Stimulated activated CD4-positive, alpha-beta T cell treated with anti-CD3 and anti-CD28 coated beads, Interleukin-1b, Interleukin-23, amount 100 ng/mL, for 24 hours (primary cell): Measurements from ENCODE around the gene PRUNE2.

Source experiments
- DNase-seq, 4 experiments: peaks; one replicate each; pipeline ENCODE4 v3.0.0-alpha.2; 2020; ENCODE audit warnings: low read depth in 4 of 4, low spot score in 1 of 4

The PRUNE2 gene

DNA sequence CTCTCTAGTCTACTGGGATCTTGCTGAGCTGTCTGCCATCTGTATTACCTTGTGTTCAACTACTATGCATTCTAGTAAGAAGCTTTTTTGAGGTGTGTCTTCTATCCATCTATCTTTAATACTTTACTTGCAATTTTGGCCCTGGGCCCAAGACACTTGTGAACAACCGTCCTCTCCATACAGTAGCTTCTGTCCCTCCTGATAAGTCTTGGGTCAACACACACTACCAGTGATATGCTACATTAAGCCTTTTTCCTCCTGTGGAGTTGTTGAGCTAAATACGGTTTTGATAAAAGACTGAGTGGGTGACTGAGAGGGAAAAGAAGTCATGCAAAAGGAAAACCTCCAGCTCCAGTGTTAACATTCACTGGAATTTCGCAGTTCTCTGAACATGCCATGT lies 275.0 kb downstream of the PRUNE2 start:
- DNase-seq = no peak

- DNase-seq = no peak
These were observed 276.5 kb downstream of the PRUNE2 start for GRCh38 chr9:76629205-76629990.

DNA sequence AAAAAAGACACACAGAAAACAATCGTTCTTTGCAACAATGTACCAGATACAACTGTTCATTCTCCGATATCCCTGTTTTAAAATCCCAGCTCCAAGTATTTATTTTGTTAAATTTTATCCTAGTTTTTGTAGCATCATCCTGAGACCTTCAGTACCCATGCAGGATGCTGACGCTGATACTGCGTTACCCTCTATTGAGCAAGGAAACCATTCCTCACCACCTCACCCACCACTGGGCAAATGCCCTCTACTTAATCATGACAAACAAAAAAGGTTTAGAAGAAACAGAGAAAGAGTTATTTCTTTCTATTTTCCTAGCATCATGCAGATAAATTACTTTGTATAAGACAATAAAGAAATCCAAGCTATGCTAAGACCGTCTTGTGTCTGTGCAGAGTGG lies 277.8 kb downstream of the PRUNE2 start:
- DNase-seq = no peak

- no peak for DNase-seq
These were observed 278.9 kb downstream of the PRUNE2 start for GRCh38 chr9:76626980-76627379.

- no peak for DNase-seq
These were observed 279.8 kb downstream of the PRUNE2 start for GRCh38 chr9:76626141-76626540.

DNA sequence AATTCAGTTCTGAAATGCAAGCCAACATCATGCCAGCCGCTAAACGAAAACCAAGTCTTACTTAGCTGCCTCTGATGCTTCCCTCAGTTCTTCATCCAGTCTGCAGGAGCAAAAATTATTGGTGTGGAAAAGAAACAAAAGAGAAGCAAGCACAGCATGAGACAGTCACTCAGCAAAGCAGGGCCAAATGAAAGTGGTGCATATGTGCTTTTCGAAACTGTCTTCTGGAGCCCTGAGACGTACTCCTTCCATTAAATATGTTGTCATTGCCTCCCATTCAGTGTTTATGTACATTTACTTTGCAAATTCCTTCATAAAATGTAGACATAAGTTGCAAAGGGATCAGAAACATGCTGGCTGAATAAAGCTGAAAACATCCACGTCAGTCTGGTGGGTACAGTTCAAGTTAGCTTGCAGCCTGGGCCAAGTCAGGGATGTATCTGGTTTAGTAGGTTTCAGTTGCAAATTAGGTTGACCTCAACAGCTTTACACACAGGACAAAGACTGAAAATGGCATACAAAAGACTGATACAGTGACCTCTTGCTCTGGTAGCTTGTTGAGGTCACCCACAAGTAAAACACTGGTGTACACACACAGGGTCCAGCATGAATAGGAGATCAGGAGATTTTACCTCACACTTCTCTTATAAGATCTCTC lies 281.4 kb downstream of the PRUNE2 start:
- DNase-seq = no peak

DNA sequence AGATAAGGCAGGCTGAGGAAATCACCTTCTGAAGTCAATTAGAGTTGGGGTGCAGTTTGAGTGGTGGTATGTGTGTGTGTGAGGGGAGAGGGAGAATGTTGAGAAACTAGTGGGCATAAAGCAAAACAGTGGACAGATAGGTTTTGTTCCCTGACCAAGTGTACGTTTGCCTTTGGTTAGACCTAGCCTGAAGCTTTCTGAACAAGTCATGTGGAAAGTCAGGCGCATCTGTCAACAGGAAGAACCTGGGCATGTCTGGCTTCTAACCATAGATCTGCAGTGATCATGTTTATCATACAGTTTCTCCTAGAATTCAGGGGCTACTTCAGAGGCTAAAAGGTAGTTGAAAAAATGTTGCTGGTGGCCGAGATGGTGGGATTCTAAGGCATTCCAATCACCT lies 284.9 kb downstream of the PRUNE2 start:
- DNase-seq = no peak

DNA sequence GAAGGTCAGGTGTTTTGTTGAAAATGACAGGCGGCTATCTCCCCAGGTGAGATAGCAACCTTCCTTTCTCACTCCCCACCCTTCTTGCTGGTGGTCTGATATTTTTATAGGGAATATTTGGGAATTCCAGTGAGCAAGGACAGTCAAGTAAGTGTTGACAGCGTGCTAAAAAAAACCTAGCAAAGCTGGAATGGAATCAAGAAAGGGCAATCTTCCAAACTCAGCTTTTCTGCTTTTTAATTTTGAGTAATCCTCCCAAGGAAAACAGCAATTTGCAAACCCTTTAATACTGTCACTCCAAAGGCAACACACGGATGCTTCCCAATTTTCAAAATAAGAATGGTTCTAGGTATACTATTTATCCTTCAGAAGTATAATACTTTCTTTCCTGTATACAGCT lies 285.3 kb downstream of the PRUNE2 start:
- no peak for DNase-seq

- no peak for DNase-seq
These were observed 286.3 kb downstream of the PRUNE2 start for GRCh38 chr9:76619640-76620039.

GRCh38 chr9:76619197-76619596 lies 286.7 kb downstream of the PRUNE2 start:
- no peak for DNase-seq

GRCh38 chr9:76618762-76619161 lies 287.2 kb downstream of the PRUNE2 start:
- DNase-seq = no peak

GRCh38 chr9:76617497-76618175 lies 288.3 kb downstream of the PRUNE2 start:
- DNase-seq = no peak

- no peak for DNase-seq
These were observed 289.1 kb downstream of the PRUNE2 start for GRCh38 chr9:76616780-76617179.

DNA sequence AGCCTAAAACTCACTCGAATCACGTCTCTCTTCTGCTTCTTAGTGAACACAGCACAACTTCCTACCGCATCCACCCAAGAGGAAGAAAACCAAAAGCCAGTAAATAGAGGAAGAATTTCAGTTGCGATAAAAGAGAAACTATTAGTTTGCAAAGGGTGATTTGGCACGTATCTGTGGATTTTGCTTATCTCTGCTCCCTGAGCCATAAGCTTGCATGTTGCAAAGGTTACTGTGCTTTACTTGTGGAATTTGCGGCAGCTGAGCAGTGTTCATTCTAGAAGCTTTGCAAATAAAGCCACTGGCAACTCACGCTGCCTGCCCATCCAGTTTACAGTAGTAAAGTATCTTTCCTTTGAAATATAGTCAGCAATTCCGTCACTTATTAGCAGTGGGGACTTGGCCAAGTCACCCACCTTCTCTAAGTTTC lies 290.7 kb downstream of the PRUNE2 start:
- no peak for DNase-seq

GRCh38 chr9:76613974-76614373 lies 291.9 kb downstream of the PRUNE2 start:
- DNase-seq = no peak

- DNase-seq = no peak
These were observed 292.6 kb downstream of the PRUNE2 start for GRCh38 chr9:76613150-76613781.

DNA sequence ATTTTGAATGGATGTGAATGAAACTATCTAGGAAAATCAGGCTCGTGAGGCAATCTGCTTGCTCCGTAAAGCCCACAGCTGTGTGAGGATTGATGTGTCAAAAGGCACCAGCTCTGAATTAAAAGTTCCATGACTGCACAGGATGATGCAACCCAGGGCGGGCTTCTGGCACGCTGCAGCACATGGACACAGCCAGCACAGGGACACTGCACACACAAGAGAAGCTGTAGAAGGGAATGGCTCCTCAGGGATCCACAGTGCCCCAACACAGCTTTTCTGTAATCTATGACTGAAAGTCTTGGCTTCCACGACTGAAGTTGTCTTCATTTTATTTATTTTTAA lies 295.9 kb downstream of the PRUNE2 start:
- no peak for DNase-seq

- no peak for DNase-seq
These were observed 296.5 kb downstream of the PRUNE2 start for GRCh38 chr9:76609285-76610010.

DNA sequence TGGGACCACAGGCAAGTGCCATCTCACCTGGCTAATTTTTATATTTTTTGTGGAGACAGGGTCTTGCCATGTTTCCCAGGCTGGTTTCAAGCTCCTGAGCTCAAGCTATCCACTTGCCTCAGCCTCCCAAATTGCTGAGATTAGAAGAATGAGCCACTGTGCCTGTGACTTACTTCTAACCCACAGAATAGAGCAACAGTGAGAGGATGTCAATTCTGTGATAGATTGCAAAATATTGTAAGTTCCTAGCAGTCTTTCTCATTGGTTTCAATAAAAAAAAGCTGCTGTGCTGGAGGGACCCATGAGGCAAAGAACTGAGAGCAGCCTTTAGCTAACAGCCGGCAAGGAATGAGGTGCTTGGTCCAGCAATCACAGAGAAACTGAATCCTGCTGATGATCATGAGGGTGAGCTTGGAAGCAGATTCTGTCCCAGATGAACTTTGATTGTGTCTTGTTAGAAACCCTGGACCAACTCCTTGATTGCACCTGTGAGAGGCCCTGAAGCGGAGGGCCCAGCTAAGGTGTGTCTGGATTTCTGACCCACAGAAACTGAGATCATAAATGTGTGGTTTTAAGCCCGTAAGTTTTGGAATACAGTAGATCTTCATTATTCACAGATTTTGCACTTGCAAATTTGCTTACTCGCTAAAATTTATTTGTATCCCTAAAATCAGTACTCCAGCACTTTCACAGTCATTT lies 297.2 kb downstream of the PRUNE2 start:
- no peak for DNase-seq

GRCh38 chr9:76607730-76608436 lies 298.0 kb downstream of the PRUNE2 start:
- DNase-seq = no peak
